ENCODE data around the gene ST7.

- TF ChIP-seq CTCF (IDR thresholded peaks at IDR 0.05), result no peak
- no peak for TF ChIP-seq POLR2A (IDR thresholded peaks at IDR 0.05)
These were observed 202.4 kb downstream of the ST7 start for GRCh38 chr7:117155694-117156093.
